Central memory CD4-positive, alpha-beta T cell (primary cell): ENCODE measurements around the gene GBP7.

Source experiments
- DNase-seq: peaks from one replicate; pipeline ENCODE4 v3.0.0; 2022

GBP7 gene

GRCh38 chr1:89114662-89115061 is 61.1 kb downstream of the GBP7 start:
- DNase-seq = no peak

GRCh38 chr1:89112871-89113613 is 62.8 kb downstream of the GBP7 start:
- no peak for DNase-seq

DNA sequence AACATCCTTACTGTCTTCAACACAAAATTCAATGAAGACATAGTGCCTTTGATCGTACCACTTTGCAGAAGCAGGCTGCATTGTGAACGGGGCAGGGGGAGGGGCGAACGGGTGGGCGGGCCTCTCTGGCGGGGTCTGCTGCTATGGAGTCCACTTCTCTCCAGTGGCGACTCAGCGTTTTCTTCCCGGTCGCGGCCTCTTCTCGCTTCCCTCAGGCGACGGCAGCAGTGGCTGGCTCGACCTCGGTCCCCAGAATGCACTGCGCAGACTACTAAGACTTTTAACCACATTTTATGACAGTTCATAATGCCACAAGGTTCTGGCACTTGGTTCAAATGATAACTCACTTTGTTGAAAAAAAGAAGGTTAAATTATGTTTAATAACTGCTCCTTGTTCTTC is 71.1 kb downstream of the GBP7 start:
- DNase-seq = no peak

- no peak for DNase-seq
Measured at GRCh38 chr1:89104147-89104546, 71.7 kb downstream of the GBP7 start.

DNA sequence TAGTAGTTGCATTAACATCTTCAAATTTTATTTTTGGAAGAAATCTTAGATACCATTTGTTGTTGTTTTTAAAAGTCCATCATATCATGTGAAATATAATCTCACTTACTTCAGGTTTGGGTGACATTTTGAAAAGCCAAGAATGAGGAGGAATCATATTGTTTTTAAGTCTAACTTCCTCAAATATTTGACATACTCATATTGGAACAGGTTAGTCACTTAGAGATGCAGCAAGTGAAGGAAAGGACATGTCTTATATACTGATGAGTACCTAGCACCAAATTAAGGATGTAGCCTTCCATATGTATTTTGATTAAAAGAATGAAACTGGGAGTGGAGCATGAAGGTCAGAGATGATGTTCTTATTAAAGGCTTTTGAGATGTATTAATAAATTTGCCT is 73.8 kb downstream of the GBP7 start:
- no peak for DNase-seq

- DNase-seq = no peak
Measured at GRCh38 chr1:89100412-89100811, 75.4 kb downstream of the GBP7 start.

DNA sequence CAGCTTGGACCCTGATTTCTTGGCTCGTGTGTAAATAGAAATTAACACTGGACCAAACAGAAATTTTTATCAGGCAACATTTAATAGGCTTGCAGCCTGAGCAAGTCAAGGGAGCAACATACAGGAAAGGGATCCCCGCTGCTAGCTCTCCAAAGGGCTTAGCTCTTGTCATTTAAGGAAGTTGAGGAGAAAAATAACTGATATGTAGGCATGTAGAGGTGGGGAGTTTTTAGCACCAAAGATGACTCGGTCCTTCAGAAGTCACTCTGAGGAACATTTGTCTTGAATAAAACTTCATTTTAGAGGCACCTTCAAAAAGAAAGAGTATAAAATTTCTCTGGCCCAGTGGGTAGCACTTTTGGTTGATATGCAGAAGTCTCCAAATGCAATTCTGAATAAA is 76.9 kb downstream of the GBP7 start:
- no peak for DNase-seq

DNA sequence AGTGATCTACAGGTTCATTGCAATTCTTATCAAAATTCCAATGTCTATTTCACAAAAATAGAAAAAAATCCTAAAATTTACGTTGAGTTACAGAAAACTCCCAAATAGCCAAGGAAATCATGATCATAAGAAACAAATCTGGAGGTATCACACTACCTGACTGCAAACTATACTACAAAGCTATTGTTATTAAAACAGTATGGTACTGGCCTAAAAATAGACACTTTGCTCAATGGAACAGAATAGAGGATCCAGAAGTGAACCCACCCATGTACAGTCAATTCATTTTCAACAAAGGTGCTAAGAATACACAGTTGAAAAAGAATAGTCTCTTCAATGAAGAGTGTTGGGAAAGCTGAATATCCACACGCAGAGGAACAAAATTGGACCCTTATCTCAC is 80.1 kb downstream of the GBP7 start:
- DNase-seq = no peak

DNA sequence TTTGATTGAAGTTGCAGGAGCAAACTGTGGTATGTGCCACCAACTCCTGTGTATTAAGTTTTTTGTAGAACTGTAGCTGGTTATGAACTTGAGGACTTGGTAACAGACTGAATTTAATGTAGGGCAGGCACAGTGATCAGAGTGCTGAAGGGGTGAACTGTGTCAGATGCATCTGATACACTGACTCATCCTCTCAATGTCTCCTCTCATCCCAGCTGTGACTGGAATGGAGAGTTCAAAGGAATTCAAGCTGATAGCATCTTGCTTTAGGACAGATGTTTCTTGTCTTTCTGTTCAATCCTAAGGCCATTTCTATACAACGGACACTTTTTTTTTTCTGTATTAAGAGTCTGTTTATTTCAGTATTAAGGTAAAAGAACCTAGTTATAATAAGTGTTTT is 85.8 kb downstream of the GBP7 start:
- no peak for DNase-seq

DNA sequence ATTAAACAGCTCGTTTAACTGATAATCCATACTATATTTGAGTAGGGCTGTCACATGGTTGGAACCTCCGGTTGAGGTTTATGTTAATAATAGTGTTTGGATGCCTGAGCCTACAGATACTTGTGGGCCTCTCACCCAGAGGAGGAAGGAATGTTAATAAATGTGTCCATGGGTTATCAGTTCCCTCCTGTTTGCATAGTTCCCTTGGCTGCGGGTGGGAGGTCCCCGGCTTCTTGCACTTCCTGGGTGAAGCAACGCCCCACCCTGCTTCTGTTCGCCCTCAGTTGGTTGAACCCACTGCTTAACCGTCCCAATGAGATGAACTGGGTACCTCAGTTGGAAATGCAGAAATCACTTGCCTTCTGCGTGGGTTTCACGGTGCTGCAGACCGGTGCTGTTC is 87.2 kb downstream of the GBP7 start:
- no peak for DNase-seq

DNA sequence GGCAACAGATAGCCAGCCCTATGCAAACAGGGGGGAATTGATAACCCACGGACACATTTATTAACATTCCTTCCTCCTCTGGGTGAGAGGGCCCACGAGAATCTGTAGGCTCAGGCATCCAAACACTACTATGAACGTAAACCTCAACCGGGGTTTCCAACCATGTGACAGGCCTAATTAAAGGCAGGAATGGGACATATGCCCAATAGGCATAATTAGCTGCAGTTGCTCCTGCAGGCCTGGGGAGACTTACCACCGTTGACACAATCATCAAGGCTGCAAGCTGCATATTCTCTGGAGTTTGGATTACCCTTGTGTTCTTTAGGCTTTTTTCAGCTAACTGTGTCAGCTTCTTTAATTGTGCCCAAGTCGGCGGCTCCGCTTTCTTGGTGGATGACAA is 88.6 kb downstream of the GBP7 start:
- DNase-seq = no peak

DNA sequence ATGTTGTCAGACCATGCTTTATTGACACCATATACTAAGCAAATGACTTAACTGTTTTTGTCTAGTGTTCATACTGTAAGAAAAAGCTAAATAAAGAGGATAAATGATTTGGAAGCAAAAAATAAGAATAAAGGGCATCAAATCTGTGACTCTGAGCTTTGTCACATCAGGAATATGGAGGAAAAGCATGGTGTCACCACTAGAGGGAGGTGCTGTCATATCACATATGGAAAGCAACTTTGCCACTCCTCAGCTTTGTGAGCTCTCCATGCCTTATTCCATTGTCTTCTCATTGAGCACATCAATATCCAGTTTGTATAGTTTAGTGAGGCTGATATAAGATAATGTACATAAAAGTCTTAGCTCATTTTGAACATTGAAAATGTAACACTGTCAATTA is 90.0 kb downstream of the GBP7 start:
- DNase-seq = peak; percentile 52
